SK-N-SH (cell line): ENCODE measurements around the gene TNFRSF17.

Experiments used
- CTCF ChIP-seq: fragments of 200-600 bp; sonication (generic); IDR thresholded peaks from 2 replicates; pipeline ENCODE4 v1.6.1; 2017; ENCODE audit warnings: antibody characterized with exemption, mild to moderate bottlenecking, moderate library complexity
- ELF1 ChIP-seq: IDR thresholded peaks from 2 replicates; pipeline ENCODE4 v1.4.0; 2012
- FOXJ3 ChIP-seq: sonication (generic); formaldehyde crosslinking; IDR thresholded peaks from 2 replicates; pipeline ENCODE4 v1.5.1; 2020; ENCODE audit warnings: mild to moderate bottlenecking, missing genetic modification reagents
- GABPA ChIP-seq: IDR thresholded peaks from 2 replicates; pipeline ENCODE4 v1.4.0; 2012; ENCODE audit warnings: low read depth, mild to moderate bottlenecking
- JUND ChIP-seq: IDR thresholded peaks from 2 replicates; pipeline ENCODE4 v1.4.0; 2012
- POLR2AphosphoS5 ChIP-seq: IDR thresholded peaks from 2 replicates; pipeline ENCODE4 v1.6.1; 2012; ENCODE audit warnings: low read depth, low read length
- RAD21 ChIP-seq: IDR thresholded peaks from 2 replicates; pipeline ENCODE4 v1.6.1; 2012; ENCODE audit warnings: mild to moderate bottlenecking, low read length
- TAF1 ChIP-seq: IDR thresholded peaks from 2 replicates; pipeline ENCODE4 v1.6.1; 2012; ENCODE audit warnings: low read depth, mild to moderate bottlenecking, low read length, moderate library complexity, borderline replicate concordance
- USF2 ChIP-seq: fragments of 150-350 bp; IDR thresholded peaks from 2 replicates; pipeline ENCODE4 v1.6.1; 2017; ENCODE audit warnings: antibody characterized with exemption, low read length, low read depth, borderline replicate concordance
- TF ChIP-seq, protein P1 (sequence below): IDR thresholded peaks from 2 replicates; pipeline ENCODE4 v1.6.1; 2012; ENCODE audit warnings: mild to moderate bottlenecking, low read depth, low read length, moderate library complexity

GRCh38 chr16:11992586-11993524 is 27.8 kb downstream of the TNFRSF17 start:
- no peak for TF ChIP-seq USF2
- TF ChIP-seq FOXJ3 (CRISPR knock-in tag), result no peak
- TF ChIP-seq POLR2AphosphoS5, result no peak
- no peak for TF ChIP-seq CTCF
- TF ChIP-seq, protein P1, sequence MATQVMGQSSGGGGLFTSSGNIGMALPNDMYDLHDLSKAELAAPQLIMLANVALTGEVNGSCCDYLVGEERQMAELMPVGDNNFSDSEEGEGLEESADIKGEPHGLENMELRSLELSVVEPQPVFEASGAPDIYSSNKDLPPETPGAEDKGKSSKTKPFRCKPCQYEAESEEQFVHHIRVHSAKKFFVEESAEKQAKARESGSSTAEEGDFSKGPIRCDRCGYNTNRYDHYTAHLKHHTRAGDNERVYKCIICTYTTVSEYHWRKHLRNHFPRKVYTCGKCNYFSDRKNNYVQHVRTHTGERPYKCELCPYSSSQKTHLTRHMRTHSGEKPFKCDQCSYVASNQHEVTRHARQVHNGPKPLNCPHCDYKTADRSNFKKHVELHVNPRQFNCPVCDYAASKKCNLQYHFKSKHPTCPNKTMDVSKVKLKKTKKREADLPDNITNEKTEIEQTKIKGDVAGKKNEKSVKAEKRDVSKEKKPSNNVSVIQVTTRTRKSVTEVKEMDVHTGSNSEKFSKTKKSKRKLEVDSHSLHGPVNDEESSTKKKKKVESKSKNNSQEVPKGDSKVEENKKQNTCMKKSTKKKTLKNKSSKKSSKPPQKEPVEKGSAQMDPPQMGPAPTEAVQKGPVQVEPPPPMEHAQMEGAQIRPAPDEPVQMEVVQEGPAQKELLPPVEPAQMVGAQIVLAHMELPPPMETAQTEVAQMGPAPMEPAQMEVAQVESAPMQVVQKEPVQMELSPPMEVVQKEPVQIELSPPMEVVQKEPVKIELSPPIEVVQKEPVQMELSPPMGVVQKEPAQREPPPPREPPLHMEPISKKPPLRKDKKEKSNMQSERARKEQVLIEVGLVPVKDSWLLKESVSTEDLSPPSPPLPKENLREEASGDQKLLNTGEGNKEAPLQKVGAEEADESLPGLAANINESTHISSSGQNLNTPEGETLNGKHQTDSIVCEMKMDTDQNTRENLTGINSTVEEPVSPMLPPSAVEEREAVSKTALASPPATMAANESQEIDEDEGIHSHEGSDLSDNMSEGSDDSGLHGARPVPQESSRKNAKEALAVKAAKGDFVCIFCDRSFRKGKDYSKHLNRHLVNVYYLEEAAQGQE, result no peak
- no peak for TF ChIP-seq RAD21
- no peak for TF ChIP-seq ELF1
- no peak for TF ChIP-seq GABPA
- no peak for TF ChIP-seq TAF1
- TF ChIP-seq JUND, result no peak
